NCI-H1436 treated with DMSO at 0.1 percent for 48 hours (cell line): ENCODE measurements around the gene UBTF.
"Not testable (repeated sequence)": the region's sequence is repeated elsewhere in the genome, so short reads cannot be mapped to it uniquely, and the experiment has no call there.

Experiments used
- DNase-seq: peaks from one replicate; lab custom pipeline; 2025; lab: John Stamatoyannopoulos, UW

UBTF gene

GRCh38 chr17:44241106-44241624, 21.7 kb upstream of the UBTF start:
- DNase-seq: no peak

- DNase-seq: not testable (repeated sequence)
Observed at GRCh38 chr17:44237886-44238285, 18.4 kb upstream of the UBTF start.

GRCh38 chr17:44236444-44236991, 17.0 kb upstream of the UBTF start:
- DNase-seq: no peak

- no peak for DNase-seq
Observed at GRCh38 chr17:44235583-44235936, 16.1 kb upstream of the UBTF start.

- no peak for DNase-seq
Observed at GRCh38 chr17:44233582-44233981, 14.1 kb upstream of the UBTF start.

GRCh38 chr17:44232061-44232460, 12.6 kb upstream of the UBTF start:
- no peak for DNase-seq

- DNase-seq: no peak
Observed at GRCh38 chr17:44230140-44230539, 10.7 kb upstream of the UBTF start.

- no peak for DNase-seq
Observed at GRCh38 chr17:44229090-44229489, 9.6 kb upstream of the UBTF start.

- no peak for DNase-seq
Observed at GRCh38 chr17:44223541-44224071, 4.1 kb upstream of the UBTF start.

GRCh38 chr17:44222112-44222869, 2.8 kb upstream of the UBTF start:
- peak; percentile 45 for DNase-seq

GRCh38 chr17:44221862-44222111, 2.3 kb upstream of the UBTF start:
- no peak for DNase-seq

- DNase-seq: no peak
Observed at GRCh38 chr17:44221084-44221861, 1.8 kb upstream of the UBTF start.

GRCh38 chr17:44220213-44221083, 973 bp upstream of the UBTF start:
- DNase-seq: no peak

- DNase-seq: no peak
Observed at GRCh38 chr17:44219108-44219615, 313 bp downstream of the UBTF start.

GRCh38 chr17:44218344-44219107, 949 bp downstream of the UBTF start:
- peak; percentile 72 for DNase-seq

- DNase-seq: no peak
Observed at GRCh38 chr17:44217738-44218343, 1.6 kb downstream of the UBTF start.

GRCh38 chr17:44216694-44217093, 2.8 kb downstream of the UBTF start:
- no peak for DNase-seq

- no peak for DNase-seq
Observed at GRCh38 chr17:44216173-44216572, 3.3 kb downstream of the UBTF start.

- no peak for DNase-seq
Observed at GRCh38 chr17:44214896-44215295, 4.6 kb downstream of the UBTF start.

- DNase-seq: no peak
Observed at GRCh38 chr17:44214230-44214494, 5.3 kb downstream of the UBTF start.
